Neutrophil (primary cell): ENCODE results near the gene CACNA2D2.

Experiments used
- H3K27ac ChIP-seq: fragments of 200-600 bp; sonication (generic); 2 replicates; pipeline ENCODE4 v1.5.1; 2016; ENCODE audit warnings: mild to moderate bottlenecking, moderate library complexity
- H3K27me3 ChIP-seq: fragments of 200-600 bp; sonication (generic); 2 replicates; pipeline ENCODE4 v1.6.0; 2016; ENCODE audit warnings: mild to moderate bottlenecking
- H3K36me3 ChIP-seq: fragments of 200-600 bp; sonication (generic); 2 replicates; pipeline ENCODE4 v1.5.1; 2017
- H3K4me1 ChIP-seq, 2 experiments: fragments of 200-600 bp in 1 of 2; sonication (generic) in 1 of 2; 1 replicate in 1 of 2; 2 replicates in 1 of 2; pipeline versions ENCODE4 v1.5.1 to v1.6.1; 2013 to 2016; ENCODE audit warnings: low read depth in 1 of 2, low read length in 1 of 2, mild to moderate bottlenecking in 1 of 2, moderate library complexity in 1 of 2; ENCODE audit not compliant: control insufficient read depth in 1 of 2, insufficient read depth in 1 of 2
- H3K4me3 ChIP-seq, 2 experiments: fragments of 200-600 bp in 1 of 2; sonication (generic) in 1 of 2; 1 replicate in 1 of 2; 2 replicates in 1 of 2; pipeline ENCODE4 v1.5.1; 2013 to 2016; ENCODE audit warnings: low read depth in 1 of 2, low read length in 1 of 2, mild to moderate bottlenecking in 1 of 2, moderate library complexity in 1 of 2
- H3K9me3 ChIP-seq: fragments of 200-600 bp; sonication (generic); 2 replicates; pipeline ENCODE4 v1.5.1; 2016
- CTCF ChIP-seq: fragments of 200-600 bp; sonication (generic); IDR thresholded peaks from 2 replicates; pipeline ENCODE4 v1.5.1; 2016; ENCODE audit warnings: antibody characterized with exemption

Gene CACNA2D2

GRCh38 chr3:50475348-50475747 lies 28.1 kb downstream of the CACNA2D2 start:
- TF ChIP-seq CTCF: no peak
- Histone ChIP-seq H3K9me3 (no peaks in the 10 kb centered on the region), H3K27ac (no peak overlapping the region), H3K4me3 (no peak overlapping the region), H3K27me3 (no peaks in the 10 kb centered on the region), H3K36me3 (no peaks in the 10 kb centered on the region), H3K4me1 (no peaks in the 10 kb centered on the region)

GRCh38 chr3:50474717-50475116 lies 28.7 kb downstream of the CACNA2D2 start:
- TF ChIP-seq CTCF: no peak
- H3K4me3 ChIP-seq: no peak overlapping the region
- H3K36me3 ChIP-seq: no peaks in the 10 kb centered on the region
- no peaks in the 10 kb centered on the region for H3K4me1 ChIP-seq
- H3K27me3 ChIP-seq: no peaks in the 10 kb centered on the region
- H3K27ac ChIP-seq: no peak overlapping the region
- H3K9me3 ChIP-seq: no peaks in the 10 kb centered on the region

- no peaks in the 10 kb centered on the region for H3K27me3 ChIP-seq
- no peaks in the 10 kb centered on the region for H3K9me3 ChIP-seq
- no peak overlapping the region for H3K27ac ChIP-seq
These were observed 29.7 kb downstream of the CACNA2D2 start for GRCh38 chr3:50473768-50474167.

GRCh38 chr3:50472958-50473357 lies 30.5 kb downstream of the CACNA2D2 start:
- H3K36me3 ChIP-seq: no peaks in the 10 kb centered on the region
- no peaks in the 10 kb centered on the region for H3K9me3 ChIP-seq
- H3K4me1 ChIP-seq: no peaks in the 10 kb centered on the region
- H3K27ac ChIP-seq: no peak overlapping the region
- no peak for TF ChIP-seq CTCF
- H3K4me3 ChIP-seq: no peak overlapping the region
- no peaks in the 10 kb centered on the region for H3K27me3 ChIP-seq

More at GRCh38 chr3:50473768-50474167, 29.7 kb downstream of the CACNA2D2 start:
- H3K4me1 ChIP-seq: no peaks in the 10 kb centered on the region
- H3K4me3 ChIP-seq: no peak overlapping the region
- H3K36me3 ChIP-seq: no peaks in the 10 kb centered on the region
- no peak for TF ChIP-seq CTCF

GRCh38 chr3:50470658-50471057 lies 32.8 kb downstream of the CACNA2D2 start:
- TF ChIP-seq CTCF: no peak
- no peak overlapping the region for H3K4me3 ChIP-seq
- no peaks in the 10 kb centered on the region for H3K27me3 ChIP-seq

GRCh38 chr3:50467919-50468318 lies 35.5 kb downstream of the CACNA2D2 start:
- Histone ChIP-seq H3K4me3 (no peak overlapping the region), H3K9me3 (no peaks in the 10 kb centered on the region), H3K4me1 (no peaks in the 10 kb centered on the region), H3K36me3 (no peaks in the 10 kb centered on the region), H3K27ac (no peak overlapping the region), H3K27me3 (no peaks in the 10 kb centered on the region)
- no peak for TF ChIP-seq CTCF

More at GRCh38 chr3:50470658-50471057, 32.8 kb downstream of the CACNA2D2 start:
- no peak overlapping the region for H3K27ac ChIP-seq
- H3K9me3 ChIP-seq: no peaks in the 10 kb centered on the region
- H3K4me1 ChIP-seq: no peaks in the 10 kb centered on the region
- H3K36me3 ChIP-seq: no peaks in the 10 kb centered on the region
